CD4-positive, alpha-beta T cell treated with Interleukin-12 subunit alpha and Interleukin-12 subunit beta, for 1 hour (primary cell): ENCODE results near the gene PSORS1C2.
"Not testable (repeated sequence)": the region's sequence is repeated elsewhere in the genome, so short reads cannot be mapped to it uniquely, and the experiment has no call there.

Source experiments
- DNase-seq: peaks from one replicate; pipeline ENCODE4 v3.0.0-alpha.2; 2020

PSORS1C2 gene

GRCh38 chr6:31138982-31139381, at the start of gene PSORS1C2:
TSS of gene PSORS1C2 (minus strand) at chr6:31139066. CDS start at chr6:31139026, 40 bp downstream.
- no peak for DNase-seq

DNA sequence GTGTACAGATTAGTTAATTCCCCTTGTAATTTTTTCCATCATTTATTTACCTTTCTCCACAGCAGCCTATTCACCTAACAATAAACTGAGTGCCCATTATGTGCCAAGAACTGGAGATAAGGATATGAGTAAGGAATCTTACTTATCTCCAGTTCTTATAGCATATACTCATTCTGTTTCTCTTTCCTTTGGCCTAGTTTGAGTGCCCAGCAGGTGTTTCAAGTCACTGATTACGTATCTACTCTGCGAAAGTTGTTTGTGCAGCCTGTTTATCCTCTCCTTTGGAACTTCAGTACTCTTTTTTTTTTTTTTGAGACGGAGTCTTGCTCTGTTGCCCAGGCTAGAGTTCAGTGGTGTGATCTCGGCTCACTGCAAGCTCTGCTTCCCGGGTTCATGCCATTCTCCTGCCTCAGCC, 48.9 kb upstream of the PSORS1C2 start:
- DNase-seq = no peak

DNA sequence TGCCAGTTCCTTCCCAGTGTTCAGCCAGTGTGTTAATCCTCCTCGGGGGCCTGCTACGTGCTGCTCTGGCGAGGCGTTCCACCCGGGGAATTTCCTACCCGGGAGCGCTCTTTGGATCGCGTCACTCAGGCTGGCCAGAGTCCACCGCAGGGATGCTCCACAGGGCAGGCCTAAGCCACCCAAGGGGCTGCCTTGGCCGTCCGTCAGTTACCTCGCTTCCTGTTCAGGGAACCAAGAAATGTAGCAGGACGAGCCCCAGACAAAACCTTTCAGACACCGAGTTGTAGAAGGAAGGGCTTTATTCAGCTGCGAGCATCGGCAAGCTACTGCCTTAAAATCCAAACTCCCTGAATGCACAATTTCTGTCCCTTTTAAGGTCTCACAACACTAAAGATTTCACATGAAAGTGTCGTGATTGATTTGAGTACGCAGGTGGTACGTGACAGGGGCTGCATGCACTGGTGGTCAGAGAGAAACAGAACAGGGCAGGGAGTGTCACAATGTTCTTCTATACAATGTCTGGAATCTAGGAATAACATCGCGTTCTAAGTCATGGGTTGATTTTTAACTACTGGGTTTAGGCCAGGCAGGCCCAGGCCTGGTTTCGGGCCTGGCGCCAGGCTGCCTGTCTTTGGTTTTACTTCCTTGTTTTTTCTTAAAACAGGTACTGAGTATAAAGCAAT, 47.3 kb upstream of the PSORS1C2 start:
- no peak for DNase-seq

DNA sequence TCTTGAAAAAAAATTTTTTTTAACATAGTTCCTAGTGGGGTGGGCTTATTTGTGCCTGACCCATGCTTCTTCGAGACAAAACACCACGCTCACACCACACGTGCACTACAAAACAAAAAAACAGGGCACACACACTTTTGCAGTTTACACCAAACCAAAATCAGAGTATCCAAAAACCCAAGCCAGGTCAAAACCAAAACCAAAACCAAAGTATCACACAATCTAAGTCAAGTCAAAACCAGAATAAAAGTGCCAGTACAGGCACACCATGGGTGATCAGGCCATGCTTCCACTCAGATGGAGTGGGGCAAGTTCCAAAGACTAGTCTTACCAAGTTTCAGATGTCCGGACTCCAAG, 46.8 kb upstream of the PSORS1C2 start:
- DNase-seq = not testable (repeated sequence)

DNA sequence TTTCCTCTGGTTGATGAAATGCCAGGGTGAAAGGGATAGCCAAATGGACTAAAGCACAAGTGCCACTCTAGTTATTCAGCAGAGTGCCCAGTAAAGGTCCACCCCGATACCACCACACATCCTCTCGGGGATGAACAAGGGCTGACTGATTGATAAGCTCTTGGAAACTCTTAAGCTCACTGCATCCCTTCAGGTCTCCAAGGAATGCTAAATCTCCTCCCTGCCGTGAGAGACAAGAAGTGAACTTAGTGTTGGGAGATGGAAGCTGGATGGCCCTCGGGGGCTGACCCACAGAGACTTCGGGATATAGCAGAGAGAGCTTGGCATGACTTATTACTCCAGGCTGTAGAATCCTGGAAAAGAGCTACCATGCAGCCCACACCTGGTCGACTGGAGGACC, 45.0 kb upstream of the PSORS1C2 start:
- not testable (repeated sequence) for DNase-seq

GRCh38 chr6:31183287-31183686, 44.4 kb upstream of the PSORS1C2 start:
- not testable (repeated sequence) for DNase-seq

- peak; percentile 81 for DNase-seq
These were observed 41.6 kb upstream of the PSORS1C2 start for GRCh38 chr6:31180500-31180899.

GRCh38 chr6:31179896-31180295, 41.0 kb upstream of the PSORS1C2 start:
- DNase-seq = no peak

DNA sequence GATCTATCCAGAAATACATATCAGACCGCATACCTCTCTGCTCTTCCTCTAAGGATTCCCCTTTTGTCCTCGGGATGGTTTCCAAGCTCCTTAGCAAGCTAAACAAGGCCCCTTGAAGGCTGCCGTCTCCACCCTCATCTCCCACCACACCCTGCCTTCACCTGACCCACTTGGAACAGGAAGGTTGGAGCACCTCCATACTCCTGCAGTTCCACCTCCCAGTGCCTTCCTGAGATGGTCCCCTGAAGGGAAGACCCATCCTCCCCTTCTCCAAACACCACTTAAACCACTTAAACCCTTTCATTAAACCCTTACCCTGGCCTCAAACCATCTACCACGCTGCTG, 40.1 kb upstream of the PSORS1C2 start:
- no peak for DNase-seq

GRCh38 chr6:31178143-31179041, 39.5 kb upstream of the PSORS1C2 start:
- DNase-seq = no peak

- no peak for DNase-seq
These were observed 37.1 kb upstream of the PSORS1C2 start for GRCh38 chr6:31175971-31176370.

- no peak for DNase-seq
These were observed 35.5 kb upstream of the PSORS1C2 start for GRCh38 chr6:31174378-31174777.

DNA sequence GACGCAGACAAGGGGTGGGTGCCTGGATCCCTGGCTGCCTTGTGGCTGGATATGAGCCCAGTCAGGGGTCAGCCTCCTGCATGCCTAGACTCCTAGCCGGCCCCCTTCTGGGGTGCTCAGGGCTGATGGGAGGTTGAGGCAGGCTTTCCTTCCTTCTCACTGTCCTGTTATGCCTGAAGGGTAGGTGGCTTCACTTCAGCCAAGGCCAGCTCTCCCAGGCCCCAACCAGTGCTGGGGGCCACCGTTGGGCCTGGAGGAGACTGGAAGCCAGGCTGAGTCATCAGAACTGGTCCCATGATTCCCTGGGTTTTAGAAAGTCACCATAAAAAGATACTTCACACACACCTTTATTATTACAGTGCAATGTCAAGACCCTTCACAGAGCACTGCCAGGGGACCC, 34.5 kb upstream of the PSORS1C2 start:
- DNase-seq = no peak

- no peak for DNase-seq
These were observed 34.1 kb upstream of the PSORS1C2 start for GRCh38 chr6:31172973-31173384.

GRCh38 chr6:31171931-31172905, 33.4 kb upstream of the PSORS1C2 start:
- no peak for DNase-seq

DNA sequence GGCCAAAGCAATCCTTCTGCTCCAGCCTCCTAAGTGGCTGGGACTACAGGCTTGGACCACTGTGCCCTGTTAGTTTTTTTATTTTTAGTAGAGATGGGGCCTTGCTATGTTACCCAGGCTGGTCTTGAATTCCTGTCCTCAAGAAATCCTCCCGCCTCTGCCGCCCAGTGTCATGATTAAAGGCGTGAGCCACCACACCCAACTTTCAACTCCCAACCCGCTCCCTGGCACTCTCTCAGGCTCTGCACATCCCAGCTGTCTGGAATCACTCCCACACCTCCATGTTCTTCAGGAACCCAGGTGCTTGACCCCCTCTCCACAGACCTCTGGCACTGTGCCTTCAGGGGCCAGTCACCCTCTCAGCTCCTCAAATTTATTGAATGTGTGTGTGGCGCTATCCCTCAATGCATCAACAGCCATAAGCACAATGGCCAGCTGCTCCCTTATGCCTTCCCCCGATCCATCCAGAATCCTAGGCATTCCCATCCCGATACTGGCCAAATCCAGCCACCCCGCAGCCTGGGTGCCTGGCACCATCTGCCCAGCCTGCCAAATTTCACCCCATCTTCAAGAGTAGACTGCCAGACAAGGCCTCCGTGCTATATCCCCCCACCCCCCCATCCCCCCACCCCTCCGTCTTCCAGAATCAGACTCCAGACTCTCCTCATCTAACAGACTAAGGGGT, 32.3 kb upstream of the PSORS1C2 start:
- no peak for DNase-seq

DNA sequence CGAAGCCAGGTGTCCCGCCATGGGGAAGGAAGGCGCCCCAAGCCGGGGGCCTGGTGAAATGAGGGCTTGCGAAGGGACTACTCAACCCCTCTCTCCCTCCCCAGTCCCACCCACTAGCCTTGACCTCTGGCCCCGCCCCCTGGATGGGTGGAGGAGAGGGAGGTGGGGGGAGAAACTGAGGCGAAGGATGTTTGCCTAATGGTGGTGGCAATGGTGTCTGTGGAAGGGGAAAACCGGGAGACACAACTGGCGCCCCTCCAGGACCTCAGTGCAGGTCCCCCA, 31.7 kb upstream of the PSORS1C2 start, which contains the start of gene POU5F1:
POU5F1 (minus strand) TSS at position 83 of the 282 bp plus-strand sequence; CDS start at position 21, 62 bp downstream.
- DNase-seq = no peak

DNA sequence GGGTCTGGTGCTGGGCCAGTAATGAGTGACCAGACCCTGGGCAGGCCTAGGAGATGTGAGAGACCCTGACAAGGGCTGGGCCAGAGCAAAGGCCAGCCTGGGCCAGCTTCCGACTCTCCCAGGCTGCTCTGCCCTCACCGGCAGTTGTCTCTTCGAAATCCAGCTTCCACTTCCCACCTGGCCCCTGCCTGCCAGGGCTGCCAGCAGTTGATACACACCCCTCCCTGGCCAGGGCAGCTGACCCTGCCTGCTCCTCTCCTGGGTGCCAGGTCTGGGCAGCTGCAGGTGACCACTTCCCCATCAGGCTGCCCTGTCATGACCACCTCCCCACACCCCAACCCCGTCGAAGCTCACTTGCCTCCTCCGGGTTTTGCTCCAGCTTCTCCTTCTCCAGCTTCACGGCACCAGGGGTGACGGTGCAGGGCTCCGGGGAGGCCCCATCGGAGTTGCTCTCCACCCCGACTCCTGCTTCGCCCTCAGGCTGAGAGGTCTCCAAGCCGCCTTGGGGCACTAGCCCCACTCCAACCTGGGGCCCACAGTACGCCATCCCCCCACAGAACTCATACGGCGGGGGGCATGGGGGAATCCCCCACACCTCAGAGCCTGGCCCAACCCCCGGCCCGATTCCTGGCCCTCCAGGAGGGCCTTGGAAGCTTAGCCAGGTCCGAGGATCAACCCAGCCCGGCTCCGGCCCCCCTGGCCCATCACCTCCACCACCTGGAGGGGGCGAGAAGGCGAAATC, 31.2 kb upstream of the PSORS1C2 start:
- DNase-seq = not testable (repeated sequence)

DNA sequence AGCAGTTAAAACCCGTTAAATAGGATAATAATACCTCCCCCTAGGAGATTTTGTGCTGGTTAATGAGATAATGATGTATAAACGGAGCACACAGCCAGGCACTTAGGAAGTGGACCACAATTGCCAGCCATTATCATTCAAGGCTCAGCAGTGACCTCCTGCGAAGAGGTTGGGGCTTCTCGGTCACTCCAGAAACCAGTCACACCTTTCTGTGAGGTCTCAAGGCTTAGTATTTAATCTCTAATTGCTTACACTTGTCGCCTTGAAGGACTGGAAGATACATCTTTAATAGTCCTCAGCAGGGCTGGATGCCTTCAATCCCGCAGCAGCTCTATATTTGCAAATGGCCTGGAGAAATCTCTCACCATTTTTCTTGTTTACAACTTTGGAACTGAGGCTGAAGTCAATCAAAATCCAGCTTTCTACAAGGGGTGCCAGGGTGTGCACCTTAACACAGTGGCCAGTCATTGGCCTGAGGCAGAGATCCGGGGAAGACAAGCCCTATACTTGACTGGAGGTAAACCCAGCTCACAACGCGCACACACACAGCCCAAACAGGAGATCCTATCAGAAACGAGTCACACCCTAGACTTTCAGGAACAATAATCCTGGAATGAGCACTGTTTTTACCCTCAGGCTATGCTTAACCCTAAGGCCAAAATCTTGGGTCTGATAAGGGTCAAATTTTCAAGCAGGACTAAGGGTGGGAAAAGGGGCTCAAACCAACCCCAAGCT, 30.4 kb upstream of the PSORS1C2 start:
- no peak for DNase-seq

GRCh38 chr6:31168606-31169005, 29.7 kb upstream of the PSORS1C2 start:
- DNase-seq = no peak

DNA sequence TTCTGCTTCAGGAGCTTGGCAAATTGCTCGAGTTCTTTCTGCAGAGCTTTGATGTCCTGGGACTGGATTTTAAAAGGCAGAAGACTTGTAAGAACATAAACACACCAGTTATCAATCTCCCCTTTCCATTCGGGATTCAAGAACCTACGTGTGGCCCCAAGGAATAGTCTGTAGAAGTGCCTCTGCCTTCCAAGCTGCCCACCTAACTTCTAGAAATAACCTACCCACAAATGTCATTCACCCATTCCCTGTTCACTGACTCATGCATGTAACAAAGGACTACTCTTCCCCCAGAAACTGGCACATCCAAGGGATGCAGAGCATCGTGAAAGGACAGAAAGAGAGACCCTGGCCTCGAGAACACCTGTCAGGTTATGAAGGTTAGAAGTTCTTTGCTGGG, 27.1 kb upstream of the PSORS1C2 start:
- no peak for DNase-seq
